B cell (primary cell): ENCODE measurements around the gene CLCA1. TPM values are rescaled to one million over a fixed set of nuclear protein-coding genes. Genes with fewer than 3 reads are reported as not detected.

Source experiments
- ATAC-seq: fragments of 200-7000 bp; cut with Tn5 transposase; one replicate; pipeline ENCODE4 v1.10.0; 2021; ENCODE audit warnings: low read depth, mild to moderate bottlenecking, moderate number of reproducible peaks, moderate library complexity
- CTCF ChIA-PET: fragments of 350-600 bp; sonication (Branson Sonifier 250); formaldehyde crosslinking; loops from one replicate; lab custom pipeline; 2021; ENCODE audit warnings: antibody characterized with exemption, inconsistent platforms; lab: Charles Lee
- POLR2A ChIA-PET: fragments of 350-600 bp; sonication (Branson Sonifier 250); formaldehyde crosslinking; loops from one replicate; lab custom pipeline; 2021; ENCODE audit warnings: antibody characterized with exemption; lab: Charles Lee
- DNase-seq: peaks from one replicate; pipeline ENCODE4 v3.0.0; 2013
- H2AFZ ChIP-seq: 2 replicates; pipeline ENCODE4 v1.6.1; 2012; ENCODE audit warnings: mild to moderate bottlenecking, low read depth, low read length; ENCODE audit not compliant: insufficient read depth, poor library complexity, severe bottlenecking
- H3K27ac ChIP-seq, 2 donors: 1 replicate in 1 of 2; 2 replicates in 1 of 2; pipeline ENCODE4 v1.5.1; 2012 to 2013; ENCODE audit warnings: low read length in 2 of 2, mild to moderate bottlenecking in 2 of 2, moderate library complexity in 1 of 2
- H3K27me3 ChIP-seq, 4 experiments: fragments of 200-600 bp in 1 of 4; sonication (generic) in 1 of 4; replicated peaks in 1 of 4; 1 replicate in 2 of 4; 2 replicates in 2 of 4; pipeline versions ENCODE4 v1.6.1 to v1.7.0; 2013 to 2016; ENCODE audit warnings: low read length in 3 of 4, mild to moderate bottlenecking in 2 of 4, mixed read lengths in 1 of 4, moderate library complexity in 1 of 4; ENCODE audit not compliant: insufficient read depth in 4 of 4, control insufficient read depth in 3 of 4; ENCODE audit errors: control extremely low read depth in 1 of 4
- H3K36me3 ChIP-seq, 2 experiments: replicated peaks in 1 of 2; 1 replicate in 1 of 2; 2 replicates in 1 of 2; pipeline versions ENCODE4 v1.6.1 to v1.7.1; 2013; ENCODE audit warnings: low read length in 1 of 2; ENCODE audit not compliant: insufficient read depth in 2 of 2, control insufficient read depth in 1 of 2; ENCODE audit errors: control extremely low read depth in 1 of 2, extremely low read depth in 1 of 2
- H3K4me1 ChIP-seq, 2 donors: fragments of 200-600 bp in 1 of 2; sonication (generic) in 1 of 2; 1 replicate in 1 of 2; 2 replicates in 1 of 2; pipeline versions ENCODE4 v1.5.1 to v1.6.1; 2013 to 2017; ENCODE audit warnings: low read length in 2 of 2; ENCODE audit not compliant: control insufficient read depth in 2 of 2, insufficient read depth in 2 of 2
- H3K4me2 ChIP-seq: replicated peaks from 2 replicates; pipeline ENCODE3; 2012; ENCODE audit warnings: mild to moderate bottlenecking, low read depth, low read length; ENCODE audit not compliant: poor library complexity, severe bottlenecking
- H3K4me3 ChIP-seq, 5 experiments: fragments of 200-600 bp in 1 of 5; sonication (generic) in 1 of 5; 1 replicate in 3 of 5; 2 replicates in 2 of 5; pipeline versions ENCODE4 v1.5.1 to v1.7.0; 2011 to 2016; ENCODE audit warnings: low read length in 4 of 5, mild to moderate bottlenecking in 4 of 5, low read depth in 2 of 5, control low read depth in 1 of 5, moderate library complexity in 1 of 5; ENCODE audit not compliant: insufficient read depth in 1 of 5; ENCODE audit errors: control extremely low read depth in 1 of 5, extremely low read depth in 1 of 5
- H3K79me2 ChIP-seq: fragments of 200-600 bp; sonication (generic); one replicate; pipeline ENCODE4 v1.6.0; 2016; ENCODE audit warnings: low read length; ENCODE audit not compliant: control insufficient read depth, insufficient read depth
- H3K9ac ChIP-seq: fragments of 200-600 bp; sonication (generic); 2 replicates; pipeline ENCODE4 v1.6.1; 2017; ENCODE audit warnings: mild to moderate bottlenecking, low read length, moderate library complexity
- H3K9me3 ChIP-seq, 3 donors: one replicate each; pipeline versions ENCODE4 v1.6.1 to v1.7.1; 2013; ENCODE audit warnings: low read length in 2 of 3; ENCODE audit not compliant: control insufficient read depth in 2 of 3, insufficient read depth in 1 of 3; ENCODE audit errors: control extremely low read depth in 1 of 3
- H4K20me1 ChIP-seq: 2 replicates; pipeline ENCODE4 v1.6.0; 2012; ENCODE audit warnings: mild to moderate bottlenecking, low read length; ENCODE audit not compliant: insufficient read depth, control insufficient read depth, poor library complexity, severe bottlenecking
- H3K27ac Mint-ChIP-seq: one replicate; pipeline ENCODE4 v1.8.0; 2021; ENCODE audit warnings: mixed read lengths
- H3K27me3 Mint-ChIP-seq: one replicate; pipeline ENCODE4 v1.8.0; 2021; ENCODE audit warnings: mixed read lengths
- H3K4me1 Mint-ChIP-seq: one replicate; pipeline ENCODE4 v1.8.0; 2021; ENCODE audit warnings: mixed read lengths
- H3K4me3 Mint-ChIP-seq: one replicate; pipeline ENCODE4 v1.8.0; 2021; ENCODE audit warnings: mixed read lengths
- H3K9me3 Mint-ChIP-seq: one replicate; pipeline ENCODE4 v1.8.0; 2022; ENCODE audit warnings: mixed read lengths; ENCODE audit not compliant: insufficient read depth
- CTCF ChIP-seq: fragments of 200-600 bp; IDR thresholded peaks from one replicate; pipeline ENCODE4 v1.8.0; 2022; ENCODE audit warnings: antibody characterized with exemption, mild to moderate bottlenecking
- EZH2 ChIP-seq: IDR thresholded peaks from 2 replicates; pipeline ENCODE4 v1.6.1; 2012; ENCODE audit warnings: borderline replicate concordance, low read depth, mild to moderate bottlenecking, moderate library complexity, low read length; ENCODE audit not compliant: insufficient read depth, poor library complexity, severe bottlenecking
- intact Hi-C: fragments of 100-400 bp; cut with micrococcal nuclease; formaldehyde crosslinking; loops from one replicate; pipeline ENCODE4 v1.10.0; 2022
- polyA plus RNA-seq: library from polyadenylated mRNA; depleted of rRNA; stranded (reverse); fragments of >200 nt; gene quantifications from 2 replicates; pipeline ENCODE4 v1.2.3, GENCODE V29; 2012
- total RNA-seq, 2 donors: library from RNA; stranded (reverse); fragments of 120-200 nt in 1 of 2; gene quantifications; 1 replicate in 1 of 2; 2 replicates in 1 of 2; pipeline versions ENCODE4 v1.2.3 to v1.2.4, GENCODE V29; 2013 to 2022

CLCA1 gene
- total and polyA plus RNA-seq, 2 donors (not counting 1 experiment from before 2014, with no cell fraction given) = not detected

- POLR2A ChIA-PET = no interaction called here
Observed at GRCh38 chr1:86430376-86430775, 38.4 kb upstream of the CLCA1 start.

GRCh38 chr1:86434059-86434458 is 34.7 kb upstream of the CLCA1 start:
- Histone ChIP-seq H3K4me3 (no peak overlapping the region), H3K4me1 (no peaks in the 10 kb centered on the region), H2AFZ (no peak overlapping the region), H3K79me2 (no peaks in the 10 kb centered on the region), H3K36me3 (no peaks in the 10 kb centered on the region), H3K9me3 (no peaks in the 10 kb centered on the region), H3K27me3 (peaks cover 0 to 4% (median 2%) of the 10 kb centered on the region in 4 experiments), H3K27ac (no peak overlapping the region), H3K4me2 (no peak overlapping the region), H3K9ac (no peak overlapping the region), H4K20me1 (no peaks in the 10 kb centered on the region)
- Mint-ChIP-seq H3K9me3 (no peaks in the 10 kb centered on the region), H3K27ac (no peak overlapping the region), H3K27me3 (peaks cover 21% of the 10 kb centered on the region), H3K4me1 (no peaks in the 10 kb centered on the region), H3K4me3 (no peak overlapping the region)
- no peak for TF ChIP-seq EZH2
- TF ChIP-seq CTCF = no peak
- ChIA-PET CTCF (no interaction called here), POLR2A (no interaction called here)
- intact Hi-C loops = no loop called here
- ATAC-seq = no peak
- DNase-seq = no peak

More at GRCh38 chr1:86430376-86430775, 38.4 kb upstream of the CLCA1 start:
- Histone ChIP-seq H3K27ac (no peak overlapping the region), H3K4me3 (no peak overlapping the region), H3K9ac (no peak overlapping the region), H3K4me1 (no peaks in the 10 kb centered on the region), H3K4me2 (no peak overlapping the region), H3K27me3 (no peaks in the 10 kb centered on the region), H4K20me1 (no peaks in the 10 kb centered on the region), H3K9me3 (no peaks in the 10 kb centered on the region), H3K79me2 (no peaks in the 10 kb centered on the region), H3K36me3 (no peaks in the 10 kb centered on the region), H2AFZ (no peak overlapping the region)
- H3K4me3 Mint-ChIP-seq = no peak overlapping the region
- CTCF ChIA-PET = interaction anchor here (1.4 to 1.6 kb wide), 4 partner anchors 9 to 71 kb away, joined by 3 to 5 read pairs (median 4); no protein-coding TSS in a partner anchor
- H3K4me1 Mint-ChIP-seq = no peaks in the 10 kb centered on the region
- no peak for DNase-seq
- intact Hi-C loops = no loop called here
- no peak overlapping the region for H3K27ac Mint-ChIP-seq
- ATAC-seq = no peak
- no peaks in the 10 kb centered on the region for H3K9me3 Mint-ChIP-seq
- H3K27me3 Mint-ChIP-seq = peaks cover 13% of the 10 kb centered on the region
- TF ChIP-seq EZH2 = no peak
- no peak for TF ChIP-seq CTCF
